NCI-H187 (cell line): Measurements from ENCODE around the gene CADM2.
"Not testable (repeated sequence)": the region's sequence is repeated elsewhere in the genome, so short reads cannot be mapped to it uniquely, and the experiment has no call there.

Experiments
- DNase-seq, 2 experiments: peaks; one replicate each; lab custom pipeline; 2025; lab: John Stamatoyannopoulos, UW

CADM2 gene

GRCh38 chr3:85950435-85950834 is 991.6 kb downstream of the CADM2 start:
- DNase-seq: no peak

- no peak for DNase-seq
Measured at GRCh38 chr3:85960793-85961192, 1002.0 kb downstream of the CADM2 start.

GRCh38 chr3:85977615-85978338 is 1019.0 kb downstream of the CADM2 start:
- DNase-seq: no peak

- DNase-seq: no peak
Measured at GRCh38 chr3:85979034-85979433, 1020.2 kb downstream of the CADM2 start.

- DNase-seq: not testable (repeated sequence)
Measured at GRCh38 chr3:85989581-85989980, 1030.8 kb downstream of the CADM2 start.

GRCh38 chr3:86029590-86029989 is 1070.8 kb downstream of the CADM2 start:
- DNase-seq: no peak

GRCh38 chr3:86037916-86038315 is 1079.1 kb downstream of the CADM2 start:
- DNase-seq: no peak

GRCh38 chr3:86046436-86047136 is 1087.8 kb downstream of the CADM2 start:
- DNase-seq: no peak

- no peak for DNase-seq
Measured at GRCh38 chr3:86047161-86047560, 1088.4 kb downstream of the CADM2 start.

- DNase-seq: no peak
Measured at GRCh38 chr3:86051058-86051457, 1092.3 kb downstream of the CADM2 start.

- DNase-seq: no peak
Measured at GRCh38 chr3:86056032-86056431, 1097.2 kb downstream of the CADM2 start.

- DNase-seq: no peak
Measured at GRCh38 chr3:86056962-86057361, 1098.2 kb downstream of the CADM2 start.

GRCh38 chr3:86073799-86074198 is 1115.0 kb downstream of the CADM2 start:
- DNase-seq: no peak

GRCh38 chr3:86087160-86087871 is 1128.5 kb downstream of the CADM2 start:
- DNase-seq: no peak

- DNase-seq: no peak
Measured at GRCh38 chr3:86104154-86104553, 1145.4 kb downstream of the CADM2 start.

- no peak for DNase-seq
Measured at GRCh38 chr3:86109434-86109833, 1150.6 kb downstream of the CADM2 start.
